Transverse colon (tissue), 4 donors: Measurements from ENCODE around the gene AP3S1.

ENCODE experiments used
- CTCF ChIP-seq, 5 experiments: fragments of 200-600 bp in 3 of 5; fragments of 450-650 bp in 2 of 5; sonication (generic) in 3 of 5; IDR thresholded peaks; 1 replicate in 2 of 5; 2 replicates in 3 of 5; pipeline ENCODE4 v1.5.1; 2016 to 2017; ENCODE audit warnings: antibody characterized with exemption in 5 of 5, inconsistent platforms in 3 of 5, mild to moderate bottlenecking in 2 of 5, moderate library complexity in 1 of 5
- EP300 ChIP-seq: sonication (generic); formaldehyde crosslinking; IDR thresholded peaks from one replicate; pipeline ENCODE4 v1.6.1; 2017; ENCODE audit warnings: antibody characterized with exemption, low read depth
- POLR2A ChIP-seq: fragments of 450-650 bp; IDR thresholded peaks from one replicate; pipeline ENCODE4 v1.6.1; 2016; ENCODE audit warnings: antibody characterized with exemption, mild to moderate bottlenecking, moderate library complexity
- POLR2AphosphoS5 ChIP-seq, 3 donors: sonication (generic); formaldehyde crosslinking; IDR thresholded peaks; one replicate each; pipeline ENCODE4 v1.6.1; 2016; ENCODE audit warnings: antibody characterized with exemption in 3 of 3

- TF ChIP-seq EP300 (no peak), CTCF (IDR thresholded peaks at IDR 0.05) (no peak), POLR2A (no peak), POLR2AphosphoS5 (IDR thresholded peaks at IDR 0.05) (no peak)
Measured at GRCh38 chr5:115811406-115811805, 30.3 kb upstream of the AP3S1 start.
